NCI-H774 (cell line): ENCODE results near the gene FAF1.

Source experiments
- DNase-seq: peaks from one replicate; lab custom pipeline; 2025; lab: John Stamatoyannopoulos, UW

FAF1 gene

DNA sequence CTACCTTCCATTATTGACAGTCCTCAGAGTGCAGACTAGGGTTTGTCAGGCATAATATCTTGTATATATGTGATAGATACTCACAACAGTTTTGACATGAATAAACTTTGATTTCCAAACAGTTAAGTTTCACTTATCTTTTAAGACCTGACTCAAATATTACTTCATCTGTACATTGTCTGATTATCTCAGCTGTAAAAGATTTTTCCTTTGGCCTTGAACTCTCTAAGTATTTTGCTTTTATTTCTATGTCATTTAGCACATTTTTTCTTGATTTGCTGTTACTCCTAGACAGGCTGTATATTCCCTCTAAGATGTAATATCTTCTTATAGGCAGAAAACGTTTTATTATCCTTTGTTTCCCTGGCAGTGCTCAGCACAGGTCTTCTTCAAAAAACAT is 471.2 kb downstream of the FAF1 start:
- DNase-seq, result no peak

DNA sequence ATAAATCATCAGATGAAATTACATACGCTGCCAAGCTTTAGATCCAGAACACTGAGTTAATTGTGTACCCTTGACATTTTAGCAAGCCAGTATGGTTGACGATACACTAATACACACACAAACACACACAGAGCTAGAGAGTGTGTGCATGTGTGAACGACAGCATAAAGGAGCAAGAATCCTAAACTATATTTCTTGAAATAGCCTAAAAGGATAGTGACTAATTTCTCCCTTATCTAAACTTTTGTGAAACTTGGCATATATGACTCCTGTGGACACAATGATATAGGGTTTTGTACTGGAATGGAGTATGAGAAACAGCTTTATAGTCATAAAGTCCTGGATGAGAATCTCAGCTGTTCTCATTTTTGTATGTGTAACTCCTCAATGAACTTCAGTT is 471.7 kb downstream of the FAF1 start:
- no peak for DNase-seq

DNA sequence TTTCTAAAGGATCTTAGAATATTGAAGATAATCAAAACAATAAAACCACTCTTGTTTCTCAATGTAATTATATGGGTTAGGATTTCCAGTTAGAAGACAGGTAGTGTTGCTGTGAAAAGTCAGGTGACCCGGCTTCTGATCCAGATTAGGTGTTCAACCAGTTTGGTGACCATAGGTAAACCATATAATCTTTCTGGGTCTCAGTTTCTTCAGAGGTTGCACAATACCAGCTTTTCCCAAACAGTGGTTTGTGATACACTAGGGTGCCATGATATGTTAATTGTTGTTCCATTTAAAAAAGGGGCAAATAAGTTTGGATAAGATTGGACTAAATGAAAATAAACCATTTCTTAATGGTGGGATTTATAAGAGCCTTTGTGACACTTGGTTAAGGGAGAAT is 472.3 kb downstream of the FAF1 start:
- DNase-seq, result no peak

DNA sequence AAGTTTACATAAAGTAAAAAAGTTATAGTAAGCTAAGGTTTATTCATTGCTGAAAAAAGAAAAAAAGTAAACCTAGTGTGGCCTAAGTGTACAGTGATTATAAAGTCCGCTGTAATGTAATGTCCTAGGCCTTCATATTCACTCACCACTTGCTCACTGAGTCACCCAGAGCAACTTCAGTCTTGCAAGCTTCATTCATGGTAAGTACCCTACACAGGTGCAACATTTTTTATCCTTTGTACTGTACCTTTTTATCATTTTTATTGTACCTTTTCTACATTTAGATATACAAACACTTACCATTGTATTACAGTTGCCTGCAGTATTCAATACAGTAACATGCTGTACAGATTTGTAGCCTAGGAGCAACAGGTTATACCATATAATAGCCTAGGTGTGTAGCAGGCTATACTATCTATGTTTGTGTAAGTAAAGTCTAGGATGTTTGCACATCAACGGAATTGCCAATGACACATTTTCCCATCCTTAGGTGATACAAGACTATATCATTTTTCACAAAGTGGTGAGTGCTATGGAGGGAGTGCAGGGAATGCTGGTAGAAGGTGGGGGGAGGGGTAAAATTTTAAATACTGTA is 478.8 kb downstream of the FAF1 start:
- DNase-seq, result no peak

DNA sequence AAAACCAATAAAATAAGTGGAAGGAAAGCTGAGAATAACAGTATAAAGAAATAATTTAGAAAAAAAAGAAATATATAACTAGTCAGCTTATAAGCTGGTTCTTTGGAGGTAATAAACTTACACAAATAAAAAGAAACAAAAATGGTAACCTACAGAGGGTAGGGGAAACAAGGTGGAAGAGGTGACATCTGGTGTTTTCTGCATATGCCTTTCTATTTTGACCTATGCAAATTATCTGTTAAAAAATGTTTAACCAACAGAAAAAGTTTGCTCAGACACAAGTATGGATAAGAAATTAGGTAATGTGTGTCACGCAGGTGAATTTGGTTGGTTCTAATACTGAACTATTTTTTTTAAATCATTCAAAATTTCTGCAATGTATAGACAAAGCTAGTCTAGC is 483.3 kb downstream of the FAF1 start:
- DNase-seq, result no peak

DNA sequence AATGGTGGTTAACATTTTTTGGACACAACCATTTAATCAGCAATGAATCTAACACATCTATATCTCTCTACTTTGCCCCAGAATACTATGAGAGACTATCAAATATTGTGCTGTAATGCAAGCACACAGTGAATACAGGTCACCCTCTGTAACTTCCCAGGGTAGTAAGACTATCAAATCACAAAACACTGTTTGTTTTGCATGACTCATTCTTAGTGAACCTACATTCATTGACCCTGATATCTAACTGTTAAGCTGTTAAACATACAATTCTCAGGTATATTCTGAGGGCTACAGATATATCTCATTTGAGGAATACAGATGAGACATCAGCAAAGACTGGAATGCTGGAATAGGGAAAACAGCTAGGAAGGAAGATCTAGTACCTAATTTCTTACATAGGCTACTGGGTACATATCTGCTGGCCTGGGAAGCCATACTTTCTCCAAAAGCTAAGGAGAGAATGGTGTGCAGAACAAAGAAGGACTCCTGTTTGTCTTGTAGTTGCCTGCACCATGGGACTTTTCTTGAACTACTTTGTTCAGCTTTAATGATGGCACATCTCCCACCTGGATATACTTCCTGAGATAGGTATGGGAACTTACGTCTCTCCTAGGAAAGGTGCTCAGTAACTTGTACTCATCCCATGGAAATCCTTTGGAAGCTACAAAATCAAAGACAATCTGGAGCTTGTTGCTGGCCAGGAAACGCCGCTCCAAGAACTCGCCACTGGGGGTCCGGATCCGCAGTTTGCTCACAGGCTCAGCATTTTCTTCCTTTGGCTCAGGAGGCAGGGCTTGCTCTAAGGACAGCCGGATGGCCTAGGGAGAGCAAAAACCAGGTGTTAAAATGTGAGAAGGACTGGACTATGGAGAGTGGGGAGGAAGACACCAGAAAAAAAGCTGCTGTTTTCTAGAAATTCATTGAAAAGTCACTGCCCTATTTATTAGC is 484.9 kb downstream of the FAF1 start:
- peak; percentile 30 for DNase-seq

DNA sequence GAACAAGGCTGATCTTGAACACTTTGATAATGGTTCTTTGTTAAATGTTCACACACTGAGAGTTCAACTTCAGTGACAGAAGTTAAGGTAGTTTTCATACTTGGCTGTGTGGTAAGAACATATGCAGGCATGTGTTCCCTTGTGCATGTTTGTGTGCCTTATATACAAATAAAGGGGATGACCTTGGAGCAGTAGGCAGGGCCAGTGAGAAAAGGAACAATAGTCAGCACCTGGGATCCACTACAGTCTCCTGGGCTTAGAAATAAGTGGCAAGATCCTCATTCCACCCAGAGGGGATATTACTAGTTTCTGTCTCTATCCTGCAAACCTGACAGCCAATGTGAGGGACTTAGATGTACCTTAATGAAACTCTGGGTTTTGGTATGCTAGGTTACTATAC is 486.6 kb downstream of the FAF1 start:
- no peak for DNase-seq

DNA sequence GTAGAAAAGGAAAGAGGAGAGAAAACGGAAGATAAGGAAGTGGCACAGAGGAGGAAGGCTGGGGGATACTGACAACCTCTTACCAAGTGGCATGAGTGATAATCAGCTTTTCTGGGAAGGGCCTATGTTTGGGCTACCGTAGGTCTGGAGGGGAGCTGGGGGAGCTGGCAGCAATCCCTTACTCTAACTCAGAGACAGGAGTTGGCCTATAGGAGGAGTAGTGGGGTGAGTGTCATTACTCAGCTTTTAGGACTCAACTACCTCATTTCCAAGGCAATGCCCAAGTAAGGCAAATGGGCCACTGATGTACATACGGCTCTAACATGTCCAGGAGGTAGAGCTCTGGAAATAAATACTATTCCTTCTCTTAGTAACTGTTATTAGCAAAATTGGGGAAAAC is 488.1 kb downstream of the FAF1 start:
- no peak for DNase-seq

DNA sequence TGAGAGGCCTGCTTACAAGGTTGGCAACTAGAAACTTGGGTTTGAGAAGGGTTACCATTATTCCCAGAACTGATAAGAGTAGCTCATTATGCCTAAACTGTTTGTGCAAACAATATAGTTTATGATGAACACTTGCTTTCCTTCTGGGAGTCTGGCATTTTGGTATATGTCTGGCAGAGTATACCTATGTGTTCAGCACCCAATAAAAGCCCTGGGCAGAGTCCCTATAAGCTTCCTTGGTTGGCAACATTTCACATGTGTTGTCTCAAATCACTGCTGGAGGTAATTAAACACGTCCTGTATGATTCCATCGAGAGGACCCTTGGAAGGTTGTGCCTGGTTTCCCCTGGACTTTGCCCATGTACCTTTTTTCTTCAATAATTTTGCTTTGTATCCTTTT is 497.1 kb downstream of the FAF1 start:
- no peak for DNase-seq

DNA sequence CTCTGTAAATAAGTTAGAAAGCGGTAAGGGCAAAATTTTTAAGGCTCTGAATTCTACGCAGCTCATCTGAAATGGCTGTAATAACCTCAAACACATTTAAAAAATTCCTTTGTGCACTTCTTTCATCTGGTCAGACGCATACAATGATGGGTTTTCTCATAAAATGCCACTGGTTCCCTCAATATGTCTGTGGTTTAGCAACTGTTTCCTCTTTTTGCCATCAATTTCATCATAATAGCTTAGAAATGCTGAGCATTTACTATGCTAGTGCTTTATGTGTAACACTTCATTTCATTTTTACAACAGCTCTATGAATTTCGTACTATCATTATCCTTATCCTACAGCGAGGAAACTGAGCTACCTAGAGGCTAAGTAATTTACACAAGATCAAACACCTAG is 501.6 kb downstream of the FAF1 start:
- DNase-seq, result no peak

DNA sequence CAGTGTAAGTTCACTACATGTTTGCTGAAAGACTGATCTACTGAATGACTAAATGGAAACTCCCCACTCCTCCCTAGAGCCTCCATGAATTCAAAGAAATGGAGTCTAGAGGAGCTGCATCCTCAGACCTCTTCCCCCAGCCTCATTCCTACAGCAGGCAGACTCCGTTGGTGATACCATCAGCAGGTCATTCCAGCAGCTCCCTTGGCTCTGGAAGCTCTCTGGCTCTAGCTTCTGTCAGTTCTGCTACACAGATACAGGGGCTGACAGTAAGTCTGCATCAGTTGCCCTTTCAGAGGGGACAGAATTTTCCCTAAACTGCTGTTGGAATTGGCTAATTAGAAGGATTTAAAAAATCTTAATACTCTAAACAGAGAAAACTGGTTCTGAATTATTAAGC is 505.2 kb downstream of the FAF1 start:
- DNase-seq, result no peak

DNA sequence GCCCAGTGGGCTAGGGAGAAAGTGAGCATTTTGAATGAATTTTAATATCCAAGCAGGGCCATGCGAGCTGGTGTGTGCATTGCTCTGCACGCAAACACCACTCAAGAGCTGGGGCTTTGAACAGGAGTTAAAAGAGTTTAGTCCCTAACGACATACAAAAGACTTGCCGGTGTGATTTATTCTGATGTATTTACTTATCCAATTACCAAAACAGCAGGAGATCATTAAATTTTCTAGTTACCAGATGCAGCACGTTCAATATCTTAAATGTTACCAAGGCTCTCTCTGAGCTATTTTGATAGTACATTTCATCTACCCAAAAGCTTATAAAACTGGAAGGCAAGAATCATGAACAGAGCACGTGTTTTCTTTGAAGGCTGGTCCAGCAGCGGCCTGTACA is 506.8 kb downstream of the FAF1 start:
- DNase-seq, result peak; percentile 95

DNA sequence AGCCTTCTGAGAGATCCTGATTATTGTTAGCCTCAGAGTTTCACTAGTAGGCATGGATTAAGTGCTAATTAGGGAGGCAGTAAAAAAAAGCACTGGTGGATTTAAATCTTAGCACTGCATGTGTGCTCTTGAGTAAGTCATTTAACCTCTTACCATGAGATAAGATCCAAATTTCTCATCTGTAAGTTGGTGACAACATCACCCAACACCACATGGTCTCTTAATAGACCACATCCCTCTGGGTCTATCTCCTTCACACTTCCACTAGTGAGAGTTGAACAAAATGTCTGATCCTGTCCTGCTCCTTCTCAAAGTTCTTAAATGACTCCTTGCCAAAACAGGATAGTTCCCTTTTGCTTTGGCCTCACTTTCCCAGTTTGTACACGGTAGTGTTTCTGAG is 507.4 kb downstream of the FAF1 start:
- no peak for DNase-seq

DNA sequence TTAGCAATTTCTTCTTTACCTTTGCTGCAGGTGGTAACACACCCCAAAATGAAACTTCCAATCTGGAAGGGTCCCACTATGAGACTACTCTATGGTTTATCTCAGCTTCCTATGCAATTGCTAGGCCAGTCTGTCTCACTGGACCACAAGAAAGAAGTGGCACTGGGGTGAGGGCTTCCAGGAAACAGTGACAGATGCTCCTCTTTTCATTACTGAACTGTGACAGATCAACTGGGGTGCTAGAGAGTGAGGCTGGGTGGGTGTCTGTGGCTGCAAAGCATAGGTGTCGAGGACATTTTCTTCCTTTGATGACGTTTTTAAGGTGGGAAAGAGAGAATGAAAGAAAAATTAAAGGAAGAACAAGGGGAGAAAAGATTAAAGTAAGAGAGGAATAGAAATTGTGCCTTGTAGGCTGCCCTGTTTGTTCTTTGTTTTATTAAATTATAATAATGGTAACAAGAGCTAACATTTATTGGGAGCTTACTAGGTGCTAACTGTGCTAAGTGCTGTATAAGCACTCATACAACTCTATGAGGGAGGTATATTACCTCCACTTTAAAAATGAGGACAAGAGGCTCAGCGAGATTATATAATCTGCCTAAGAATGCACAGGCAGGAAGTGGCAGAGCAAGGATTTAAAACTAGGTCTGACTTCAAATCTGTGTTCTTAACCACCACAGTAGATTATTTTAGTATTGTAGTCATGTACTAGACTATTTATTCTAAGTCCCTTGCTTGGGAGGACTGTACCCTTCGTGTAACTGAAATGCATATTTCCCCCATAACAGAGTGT is 509.0 kb downstream of the FAF1 start:
- DNase-seq, result no peak

DNA sequence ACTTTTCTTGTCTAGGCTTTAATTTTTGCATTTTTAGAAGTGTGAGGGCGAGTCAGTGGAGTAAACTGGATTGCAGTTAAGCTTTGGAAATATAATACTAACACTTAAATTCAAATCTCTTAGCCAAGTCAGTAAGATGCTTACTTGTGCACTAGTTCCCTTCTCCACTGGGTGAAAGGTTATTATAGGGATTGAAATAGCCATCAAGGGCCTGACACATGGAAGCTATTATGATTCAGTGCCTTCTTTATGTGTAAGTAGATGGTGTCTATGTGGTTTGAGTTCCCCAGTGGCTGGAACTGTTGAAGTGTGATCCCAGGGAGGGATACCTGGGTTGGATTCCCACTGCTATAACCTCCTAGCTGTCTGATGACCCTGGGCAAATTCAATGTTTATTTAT is 512.1 kb downstream of the FAF1 start:
- no peak for DNase-seq

DNA sequence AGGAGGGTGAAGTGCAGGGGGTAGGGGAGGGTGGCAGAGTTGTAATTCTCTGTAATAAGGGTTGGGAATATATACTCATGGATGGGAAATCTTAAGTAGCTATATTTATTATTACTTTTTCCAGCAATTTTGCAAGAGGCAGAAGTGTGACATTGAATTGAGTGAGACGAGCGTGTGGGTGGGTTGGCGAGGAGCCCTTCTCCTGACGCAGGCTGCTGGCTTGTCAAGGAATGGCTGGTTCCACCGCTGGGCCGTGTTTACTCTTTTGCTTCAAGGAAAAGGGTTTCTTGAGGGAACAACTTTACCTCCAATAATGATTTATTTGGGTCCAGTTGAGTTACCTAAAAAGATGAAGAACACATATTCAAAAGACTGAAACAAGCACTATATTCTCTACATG is 518.9 kb downstream of the FAF1 start:
- no peak for DNase-seq

DNA sequence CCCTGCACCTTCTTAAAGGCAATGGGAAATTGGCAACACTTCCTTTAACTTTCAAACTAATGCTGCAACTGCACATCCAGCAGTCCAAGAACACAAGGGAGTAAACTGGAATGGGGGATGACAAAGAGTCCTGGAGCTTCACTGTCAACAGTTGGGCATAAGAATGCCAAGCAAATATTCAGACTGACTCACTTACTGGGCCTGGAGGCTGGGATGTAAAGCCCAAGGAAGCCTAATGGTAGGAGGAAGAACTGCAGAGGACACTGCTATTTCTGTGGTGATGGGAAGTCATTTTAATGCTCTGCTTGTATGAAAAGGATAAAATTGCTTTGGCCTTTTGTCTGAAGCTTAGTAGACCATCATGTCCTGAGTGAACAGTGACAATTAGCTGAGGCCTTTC is 521.1 kb downstream of the FAF1 start:
- no peak for DNase-seq

DNA sequence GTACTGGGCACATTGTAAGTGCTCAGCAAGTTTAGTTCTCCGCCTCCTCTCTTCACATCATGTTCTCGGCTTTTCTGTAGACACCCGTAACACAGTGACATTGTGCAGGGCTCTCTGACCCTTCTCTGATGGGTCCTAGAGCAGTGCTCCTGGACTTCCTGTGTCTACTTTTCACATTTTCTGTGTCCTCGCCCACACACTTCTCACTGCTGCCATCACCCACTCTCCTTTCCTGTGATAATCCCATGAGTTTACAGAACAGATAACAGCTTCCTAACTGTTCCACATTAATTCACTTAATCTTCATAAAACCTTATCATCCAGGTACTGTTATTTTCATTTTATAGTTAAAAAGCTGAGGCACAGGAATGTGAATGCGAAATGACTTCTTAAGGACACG is 523.6 kb downstream of the FAF1 start:
- DNase-seq, result no peak

DNA sequence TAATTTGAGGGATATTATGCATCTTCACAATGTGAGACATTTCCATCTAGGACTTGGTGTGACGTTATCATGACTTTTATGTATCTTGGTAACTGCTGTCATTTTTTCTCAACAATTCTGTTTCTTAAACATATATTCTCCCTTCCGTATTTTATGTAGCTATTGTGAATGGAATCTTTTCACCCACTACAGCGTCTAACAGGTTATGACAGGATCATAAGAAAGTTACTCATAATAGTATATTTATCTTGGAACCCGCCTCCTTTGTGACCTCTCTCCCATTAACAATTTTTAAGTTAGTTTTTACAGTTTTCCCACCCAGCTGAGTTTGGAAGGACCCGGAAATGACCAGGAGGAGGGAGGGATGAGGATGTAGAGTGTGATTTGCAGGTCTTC is 530.1 kb downstream of the FAF1 start:
- no peak for DNase-seq

DNA sequence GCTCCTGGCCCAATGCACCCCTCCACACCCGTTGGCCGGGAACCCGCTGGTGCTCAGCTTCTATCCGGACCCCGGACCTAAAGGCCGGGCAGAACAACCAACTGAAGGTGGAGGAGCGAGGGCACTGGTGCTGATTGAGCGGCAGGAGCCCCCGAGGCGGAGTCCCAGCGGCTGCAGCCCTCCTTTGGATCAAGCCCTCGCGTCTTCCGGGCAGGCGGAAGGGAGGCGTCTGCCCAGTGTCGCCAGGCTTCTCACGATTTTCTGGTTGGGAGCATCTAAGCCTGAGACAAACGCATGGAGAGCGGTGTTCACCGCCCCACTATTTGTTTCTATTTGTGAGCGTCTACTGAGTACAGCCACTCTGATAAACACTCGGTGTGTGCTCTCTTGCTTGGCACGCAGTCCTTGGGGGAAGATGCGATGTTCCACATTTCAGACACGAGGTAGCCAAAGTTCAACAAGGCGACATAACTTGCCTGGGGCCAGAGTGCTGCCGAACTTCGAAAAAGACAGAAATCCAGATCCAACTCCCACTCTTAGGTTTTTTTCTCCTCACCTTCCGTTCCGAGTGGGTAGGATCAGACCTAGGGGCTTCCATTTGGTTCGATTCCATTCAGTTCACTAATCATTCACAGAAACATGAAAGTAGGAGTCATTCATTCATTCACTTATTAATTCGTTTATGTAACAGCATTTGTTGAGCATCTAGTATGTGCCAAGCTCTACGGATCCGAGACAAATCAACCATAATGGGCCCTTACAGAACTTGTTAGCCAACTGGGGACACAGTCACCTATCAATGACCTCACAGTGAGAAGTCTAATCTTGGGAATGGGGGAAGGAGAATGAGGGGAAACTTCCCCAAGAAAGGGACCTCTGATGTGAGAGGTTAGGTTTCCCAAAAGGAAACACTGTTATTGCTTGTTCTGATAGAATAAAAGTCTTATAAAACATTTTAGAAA is 532.0 kb downstream of the FAF1 start:
- DNase-seq, result no peak

DNA sequence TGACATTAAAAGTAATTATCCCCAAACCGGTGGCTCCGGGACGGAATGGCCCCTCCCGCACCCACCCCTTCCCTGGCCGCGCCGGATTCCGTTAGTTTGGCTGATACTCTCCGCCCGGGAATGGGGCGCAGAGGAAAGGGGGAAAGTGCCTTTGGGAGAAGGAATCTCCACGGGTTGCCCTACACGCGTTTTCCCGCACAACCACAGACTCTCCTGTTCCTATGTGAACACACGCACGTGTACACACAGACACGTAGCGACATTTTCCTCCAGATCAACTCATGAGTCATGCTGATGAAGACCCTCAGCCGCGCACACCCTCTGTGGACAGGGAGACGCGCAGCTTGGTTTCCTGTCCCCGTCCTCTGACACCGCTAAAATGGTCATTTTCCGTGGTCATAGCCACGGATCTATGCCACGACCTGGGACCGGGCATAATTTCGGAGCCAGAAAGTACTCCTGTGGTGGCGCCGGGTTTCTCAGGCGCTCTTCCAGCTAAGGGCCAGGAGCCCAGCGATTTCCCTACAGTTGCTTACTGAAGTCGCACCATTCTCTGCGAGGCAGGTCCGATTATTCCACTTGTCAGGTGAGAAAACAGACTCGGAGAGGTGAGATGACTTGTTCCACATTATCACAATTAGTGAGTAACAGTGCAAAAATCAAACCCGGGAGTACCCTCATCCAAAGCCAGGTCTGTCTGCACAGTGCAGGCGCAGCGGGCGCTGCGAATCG is 532.8 kb downstream of the FAF1 start:
- DNase-seq, result no peak
